IMR-90 (cell line): ENCODE data around the gene PLEKHD1. TPM values are rescaled to one million over a fixed set of nuclear protein-coding genes. Genes with fewer than 3 reads are reported as not detected.

ENCODE experiments used
- RFX5 ChIP-seq: IDR thresholded peaks from 2 replicates; pipeline ENCODE4 v1.8.0; 2012; ENCODE audit warnings: low read depth, mild to moderate bottlenecking, low read length, moderate library complexity
- polyA plus RNA-seq, 3 experiments: library from polyadenylated mRNA; depleted of rRNA; stranded (reverse); fragments of >200 nt; gene quantifications; 2 replicates each; pipeline ENCODE4 v1.2.3, GENCODE V29; 2012; ENCODE audit warnings: low replicate concordance in 1 of 3
- total RNA-seq: library from RNA; depleted of rRNA; stranded (reverse); fragments of >200 nt; gene quantifications from 2 replicates; pipeline ENCODE4 v1.2.3, GENCODE V29; 2012; rRNA removed

PLEKHD1 gene
- total and polyA plus RNA-seq, 2 of the 4 experiments (the other 2 are of a cell fraction) = under 0.01 TPM; not detected in 1

GRCh38 chr14:69580009-69580577 lies 95.6 kb downstream of the PLEKHD1 start (continued):
- no peak for TF ChIP-seq RFX5

Other genes with a start within 250 kb of the PLEKHD1 start
- gene GALNT16, start 224.6 kb upstream of the PLEKHD1 start, total RNA-seq = 0.28 and 0.36 TPM in 2 replicates
- 0.89 and 1.5 TPM in 2 replicates for gene GALNT16, start 224.6 kb upstream of the PLEKHD1 start, polyA plus RNA-seq (2012; rRNA removed)
- 64.2 and 189 TPM in 2 replicates for gene ERH, start 86.4 kb upstream of the PLEKHD1 start, total RNA-seq
- gene ERH, start 86.4 kb upstream of the PLEKHD1 start, polyA plus RNA-seq (2012; rRNA removed) = 128 and 150 TPM in 2 replicates
- 137 and 168 TPM in 2 replicates for gene SLC39A9, start 86.0 kb upstream of the PLEKHD1 start, total RNA-seq
- 33.1 and 41.4 TPM in 2 replicates for gene SLC39A9, start 86.0 kb upstream of the PLEKHD1 start, polyA plus RNA-seq (2012; rRNA removed)
- not detected in 2 replicates for gene CCDC177, start 90.1 kb downstream of the PLEKHD1 start, total RNA-seq
- gene CCDC177, start 90.1 kb downstream of the PLEKHD1 start, polyA plus RNA-seq (2012; rRNA removed) = not detected in 2 replicates
- 2.3 and 2.5 TPM in 2 replicates for gene SUSD6, start 126.9 kb downstream of the PLEKHD1 start, total RNA-seq
- gene SUSD6, start 126.9 kb downstream of the PLEKHD1 start, polyA plus RNA-seq (2012; rRNA removed) = 10.1 and 10.4 TPM in 2 replicates